Erythroblast (primary cell): Measurements from ENCODE around the gene MYL2.

Experiments used
- GATA1 ChIP-seq: IDR thresholded peaks from 2 replicates; pipeline ENCODE4 v1.6.1; 2011; ENCODE audit warnings: low read depth, mild to moderate bottlenecking, control low read depth, low read length, moderate library complexity
- POLR2A ChIP-seq: IDR thresholded peaks from 2 replicates; pipeline ENCODE4 v1.6.1; 2011; ENCODE audit warnings: mild to moderate bottlenecking, low read length

GRCh38 chr12:110940933-110941332, 20.6 kb upstream of the MYL2 start:
- TF ChIP-seq POLR2A (no peak), GATA1 (no peak)
